ENCODE results near the gene ZNF770.

The ZNF770 gene

GRCh38 chr15:34988027-34988902, at the start of gene ZNF770:
Gene ZNF770 (minus strand): TSS chr15:34988287. CDS start chr15:34983434, 4,853 bp downstream.
- DNase-seq (ENCODE audit: low read depth, low spot score), result peak; percentile 40
- Histone ChIP-seq H3K27me3 (ENCODE audit: insufficient read depth, insufficient read length) (no peaks in the 10 kb centered on the region), H3K4me1 (ENCODE audit: insufficient read depth, insufficient read length) (no peaks in the 10 kb centered on the region), H3K4me3 (ENCODE audit: insufficient read length, low read depth) (peak within 1 kb of the TSS; percentile 97), H3K9me3 (ENCODE audit: insufficient read depth, low read length) (no peaks in the 10 kb centered on the region), H3K9ac (ENCODE audit: insufficient read length, low read depth) (peak within 1 kb of the TSS; percentile 97), H3K36me3 (ENCODE audit: insufficient read depth, insufficient read length, low read length) (peaks cover 30% of the 10 kb centered on the region)
- TF ChIP-seq YY1 (IDR thresholded peaks at IDR 0.05; ENCODE audit: insufficient read depth, insufficient read length) (no peak), ZNF274 (IDR thresholded peaks at IDR 0.05; ENCODE audit: low read depth, low read length) (no peak)

- H3K4me3 ChIP-seq (ENCODE audit: insufficient read length, low read depth), result no peak overlapping the region
- H3K9me3 ChIP-seq (ENCODE audit: insufficient read depth, low read length), result no peaks in the 10 kb centered on the region
- H3K36me3 ChIP-seq (ENCODE audit: insufficient read depth, insufficient read length, low read length), result no peaks in the 10 kb centered on the region
- no peaks in the 10 kb centered on the region for H3K27me3 ChIP-seq (ENCODE audit: insufficient read depth, insufficient read length)
- H3K4me1 ChIP-seq (ENCODE audit: insufficient read depth, insufficient read length), result no peaks in the 10 kb centered on the region
- DNase-seq (ENCODE audit: low read depth, low spot score), result no peak
- no peak overlapping the region for H3K9ac ChIP-seq (ENCODE audit: insufficient read length, low read depth)
- TF ChIP-seq ZNF274 (IDR thresholded peaks at IDR 0.05; ENCODE audit: low read depth, low read length), result no peak
- TF ChIP-seq YY1 (IDR thresholded peaks at IDR 0.05; ENCODE audit: insufficient read depth, insufficient read length), result no peak
- no peak for TF ChIP-seq SUZ12 (IDR thresholded peaks at IDR 0.05; ENCODE audit: extremely low read depth, insufficient read depth, insufficient read length)
Measured at GRCh38 chr15:35028235-35028984, 40.3 kb upstream of the ZNF770 start.

- Histone ChIP-seq H3K9me3 (ENCODE audit: insufficient read depth, low read length) (no peaks in the 10 kb centered on the region; the same call in 1 of the 2 replicates), H3K36me3 (ENCODE audit: insufficient read depth, insufficient read length, low read length) (no peaks in the 10 kb centered on the region), H3K4me1 (ENCODE audit: insufficient read depth, insufficient read length) (peaks cover 2% of the 10 kb centered on the region), H3K27me3 (ENCODE audit: insufficient read depth, insufficient read length) (no peaks in the 10 kb centered on the region), H3K9ac (ENCODE audit: insufficient read length, low read depth) (no peak overlapping the region), H3K4me3 (ENCODE audit: insufficient read length, low read depth) (no peak overlapping the region)
- TF ChIP-seq YY1 (IDR thresholded peaks at IDR 0.05; ENCODE audit: insufficient read depth, insufficient read length) (no peak), ZNF274 (IDR thresholded peaks at IDR 0.05; ENCODE audit: low read depth, low read length) (no peak), SUZ12 (IDR thresholded peaks at IDR 0.05; ENCODE audit: extremely low read depth, insufficient read depth, insufficient read length) (no peak)
- DNase-seq (ENCODE audit: low read depth, low spot score), result no peak
Measured at GRCh38 chr15:35023804-35024203, 35.7 kb upstream of the ZNF770 start.

GRCh38 chr15:35020974-35021373, 32.9 kb upstream of the ZNF770 start:
- TF ChIP-seq ZNF274 (IDR thresholded peaks at IDR 0.05; ENCODE audit: low read depth, low read length) (no peak), YY1 (IDR thresholded peaks at IDR 0.05; ENCODE audit: insufficient read depth, insufficient read length) (no peak), SUZ12 (IDR thresholded peaks at IDR 0.05; ENCODE audit: extremely low read depth, insufficient read depth, insufficient read length) (no peak)
- Histone ChIP-seq H3K4me3 (ENCODE audit: insufficient read length, low read depth) (no peak overlapping the region), H3K9me3 (ENCODE audit: insufficient read depth, low read length) (no peaks in the 10 kb centered on the region; the same call in 1 of the 2 replicates), H3K4me1 (ENCODE audit: insufficient read depth, insufficient read length) (peaks cover 2% of the 10 kb centered on the region), H3K9ac (ENCODE audit: insufficient read length, low read depth) (no peak overlapping the region), H3K36me3 (ENCODE audit: insufficient read depth, insufficient read length, low read length) (no peaks in the 10 kb centered on the region), H3K27me3 (ENCODE audit: insufficient read depth, insufficient read length) (no peaks in the 10 kb centered on the region)
- no peak for DNase-seq (ENCODE audit: low read depth, low spot score)

- DNase-seq (ENCODE audit: low read depth, low spot score), result no peak
Measured at GRCh38 chr15:35019404-35020327, 31.6 kb upstream of the ZNF770 start.

GRCh38 chr15:35014241-35014640, 26.2 kb upstream of the ZNF770 start:
- no peaks in the 10 kb centered on the region for H3K27me3 ChIP-seq (ENCODE audit: insufficient read depth, insufficient read length)

More at GRCh38 chr15:35019404-35020327, 31.6 kb upstream of the ZNF770 start:
- no peaks in the 10 kb centered on the region for H3K27me3 ChIP-seq (ENCODE audit: insufficient read depth, insufficient read length)
- no peak overlapping the region for H3K4me3 ChIP-seq (ENCODE audit: insufficient read length, low read depth)
- no peak overlapping the region for H3K9ac ChIP-seq (ENCODE audit: insufficient read length, low read depth)
- peaks cover 2% of the 10 kb centered on the region for H3K4me1 ChIP-seq (ENCODE audit: insufficient read depth, insufficient read length)
- H3K36me3 ChIP-seq (ENCODE audit: insufficient read depth, insufficient read length, low read length), result no peaks in the 10 kb centered on the region
- no peak for TF ChIP-seq SUZ12 (IDR thresholded peaks at IDR 0.05; ENCODE audit: extremely low read depth, insufficient read depth, insufficient read length)
- TF ChIP-seq YY1 (IDR thresholded peaks at IDR 0.05; ENCODE audit: insufficient read depth, insufficient read length), result no peak
- no peak for TF ChIP-seq ZNF274 (IDR thresholded peaks at IDR 0.05; ENCODE audit: low read depth, low read length)
- H3K9me3 ChIP-seq (ENCODE audit: insufficient read depth, low read length), result no peaks in the 10 kb centered on the region; the same call in 1 of the 2 replicates

More at GRCh38 chr15:35014241-35014640, 26.2 kb upstream of the ZNF770 start:
- Histone ChIP-seq H3K9ac (ENCODE audit: insufficient read length, low read depth) (no peak overlapping the region), H3K4me3 (ENCODE audit: insufficient read length, low read depth) (no peak overlapping the region), H3K36me3 (ENCODE audit: insufficient read depth, insufficient read length, low read length) (no peaks in the 10 kb centered on the region), H3K4me1 (ENCODE audit: insufficient read depth, insufficient read length) (no peaks in the 10 kb centered on the region), H3K9me3 (ENCODE audit: insufficient read depth, low read length) (no peaks in the 10 kb centered on the region)
- DNase-seq (ENCODE audit: low read depth, low spot score), result no peak
- TF ChIP-seq SUZ12 (IDR thresholded peaks at IDR 0.05; ENCODE audit: extremely low read depth, insufficient read depth, insufficient read length), result no peak
- no peak for TF ChIP-seq YY1 (IDR thresholded peaks at IDR 0.05; ENCODE audit: insufficient read depth, insufficient read length)
- TF ChIP-seq ZNF274 (IDR thresholded peaks at IDR 0.05; ENCODE audit: low read depth, low read length), result no peak

Measured in NT2/D1 (cell line).